Neural crest cell (in vitro differentiated cells): ENCODE measurements around the gene RPE65. TPM values are rescaled to one million over a fixed set of nuclear protein-coding genes. Genes with fewer than 3 reads are reported as not detected.

Source experiments
- DNase-seq: peaks from one replicate; pipeline ENCODE4 v3.0.0; 2021; ENCODE audit warnings: low read depth, mixed read lengths, low spot score
- H3K27ac Mint-ChIP-seq: one replicate; pipeline ENCODE4 v1.8.0; 2021; ENCODE audit warnings: mild to moderate bottlenecking, mixed read lengths; ENCODE audit not compliant: unreplicated experiment
- H3K27me3 Mint-ChIP-seq: 2 replicates; pipeline ENCODE4 v1.8.0; 2021; ENCODE audit warnings: low read depth, mild to moderate bottlenecking, mixed read lengths
- H3K36me3 Mint-ChIP-seq: 2 replicates; pipeline ENCODE4 v1.8.0; 2021; ENCODE audit warnings: low read depth, mild to moderate bottlenecking, mixed read lengths
- H3K4me1 Mint-ChIP-seq: 2 replicates; pipeline ENCODE4 v1.8.0; 2021; ENCODE audit warnings: mixed read lengths
- H3K4me3 Mint-ChIP-seq: one replicate; pipeline ENCODE4 v1.8.0; 2021; ENCODE audit warnings: mild to moderate bottlenecking, mixed read lengths
- H3K9me3 Mint-ChIP-seq: 2 replicates; pipeline ENCODE4 v1.8.0; 2021; ENCODE audit warnings: mixed read lengths
- CTCF ChIP-seq: fragments of 200-600 bp; sonication (generic); conservative IDR thresholded peaks from 2 replicates; pipeline ENCODE4 v1.5.0; 2021; ENCODE audit warnings: antibody characterized with exemption, mild to moderate bottlenecking
- total RNA-seq: library from RNA; stranded (reverse); gene quantifications from 2 replicates; pipeline ENCODE4 v1.2.1, GENCODE V29; 2021

The RPE65 gene
- total RNA-seq, 1 donor from 2014 or later = not detected

- DNase-seq = no peak
- H3K27ac Mint-ChIP-seq = no peak overlapping the region
- no peak for TF ChIP-seq CTCF
- no peaks in the 10 kb centered on the region for H3K4me1 Mint-ChIP-seq
- H3K9me3 Mint-ChIP-seq = no peaks in the 10 kb centered on the region
- no peaks in the 10 kb centered on the region for H3K36me3 Mint-ChIP-seq
- H3K4me3 Mint-ChIP-seq = no peak overlapping the region
- H3K27me3 Mint-ChIP-seq = no peaks in the 10 kb centered on the region
These were observed 3.4 kb upstream of the RPE65 start for GRCh38 chr1:68453060-68453670.

- no peak for DNase-seq
- TF ChIP-seq CTCF = no peak
- H3K4me1 Mint-ChIP-seq = no peaks in the 10 kb centered on the region
- H3K4me3 Mint-ChIP-seq = no peak overlapping the region
- peaks cover under 1% of the 10 kb centered on the region for H3K27me3 Mint-ChIP-seq
- H3K27ac Mint-ChIP-seq = no peak overlapping the region
- no peaks in the 10 kb centered on the region for H3K36me3 Mint-ChIP-seq
- H3K9me3 Mint-ChIP-seq = no peaks in the 10 kb centered on the region
These were observed 1.4 kb downstream of the RPE65 start for GRCh38 chr1:68448365-68448764.

GRCh38 chr1:68445709-68446108 lies 4.0 kb downstream of the RPE65 start:
- H3K27ac Mint-ChIP-seq = no peak overlapping the region
- H3K27me3 Mint-ChIP-seq = peaks cover 2% of the 10 kb centered on the region
- H3K36me3 Mint-ChIP-seq = no peaks in the 10 kb centered on the region
- no peak for TF ChIP-seq CTCF
- H3K4me3 Mint-ChIP-seq = no peak overlapping the region
- DNase-seq = no peak
- H3K9me3 Mint-ChIP-seq = no peaks in the 10 kb centered on the region
- no peaks in the 10 kb centered on the region for H3K4me1 Mint-ChIP-seq

- no peak overlapping the region for H3K4me3 Mint-ChIP-seq
These were observed 6.8 kb downstream of the RPE65 start for GRCh38 chr1:68442822-68443556.

GRCh38 chr1:68442006-68442405 lies 7.7 kb downstream of the RPE65 start:
- H3K27me3 Mint-ChIP-seq = peaks cover 7% of the 10 kb centered on the region
- no peak overlapping the region for H3K27ac Mint-ChIP-seq
- no peaks in the 10 kb centered on the region for H3K9me3 Mint-ChIP-seq
- H3K36me3 Mint-ChIP-seq = no peaks in the 10 kb centered on the region
- TF ChIP-seq CTCF = no peak
- no peak for DNase-seq
- H3K4me1 Mint-ChIP-seq = peaks cover 7% of the 10 kb centered on the region
- H3K4me3 Mint-ChIP-seq = no peak overlapping the region

More at GRCh38 chr1:68442822-68443556, 6.8 kb downstream of the RPE65 start:
- peaks cover 7% of the 10 kb centered on the region for H3K4me1 Mint-ChIP-seq
- H3K27ac Mint-ChIP-seq = no peak overlapping the region
- TF ChIP-seq CTCF = peak; percentile 74
- peaks cover 7% of the 10 kb centered on the region for H3K27me3 Mint-ChIP-seq
- H3K36me3 Mint-ChIP-seq = no peaks in the 10 kb centered on the region
- H3K9me3 Mint-ChIP-seq = no peaks in the 10 kb centered on the region
- peak; percentile 36 for DNase-seq
